RWPE1 (cell line): ENCODE data around the gene SCN8A.

Source experiments
- CTCF ChIA-PET: fragments of 350-600 bp; sonication (Branson Sonifier 250); formaldehyde crosslinking; extraction: SDS; loops from one replicate; lab custom pipeline; 2021; lab: Yijun Ruan, JAX
- POLR2A ChIA-PET: fragments of 400-600 bp; formaldehyde crosslinking; extraction: SDS; loops from one replicate; lab custom pipeline; 2020; ENCODE audit warnings: antibody characterized with exemption; ENCODE audit not compliant: low non-redundant PET; lab: Yijun Ruan, JAX
- DNase-seq: peaks from one replicate; pipeline ENCODE4 v3.0.0; 2012; ENCODE audit warnings: low spot score
- H3K27ac ChIP-seq: fragments of 450-650 bp; 2 replicates; pipeline ENCODE4 v1.5.1; 2017
- TF ChIP-seq, protein P1 (sequence below): fragments of 450-650 bp; conservative IDR thresholded peaks from 2 replicates; pipeline ENCODE4 v1.5.1; 2017; ENCODE audit warnings: low read depth, mild to moderate bottlenecking

SCN8A gene

DNA sequence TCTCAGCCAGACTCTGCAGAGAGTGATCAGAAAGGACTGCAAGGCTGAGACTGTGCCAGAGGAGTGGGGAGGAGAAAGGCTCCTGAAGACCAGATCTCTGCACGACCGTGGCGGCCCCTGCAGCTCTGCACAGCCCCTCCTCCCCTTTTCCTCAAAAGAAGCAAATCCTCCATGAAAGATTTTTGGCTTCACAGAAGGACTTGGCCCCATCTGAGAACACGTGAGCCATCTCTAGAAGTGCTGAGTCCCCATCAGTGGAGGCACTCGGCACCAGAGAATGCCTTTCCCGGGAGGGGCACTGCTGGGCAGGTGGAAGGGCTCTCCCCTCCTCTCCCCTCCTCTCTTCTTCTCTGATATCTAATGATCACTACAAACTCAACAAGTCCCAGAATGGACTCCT is 250.7 kb downstream of the SCN8A start:
- no peak for DNase-seq
- no peak overlapping the region for H3K27ac ChIP-seq
- ChIA-PET POLR2A (no interaction called here), CTCF (no interaction called here)
- TF ChIP-seq, protein P1, sequence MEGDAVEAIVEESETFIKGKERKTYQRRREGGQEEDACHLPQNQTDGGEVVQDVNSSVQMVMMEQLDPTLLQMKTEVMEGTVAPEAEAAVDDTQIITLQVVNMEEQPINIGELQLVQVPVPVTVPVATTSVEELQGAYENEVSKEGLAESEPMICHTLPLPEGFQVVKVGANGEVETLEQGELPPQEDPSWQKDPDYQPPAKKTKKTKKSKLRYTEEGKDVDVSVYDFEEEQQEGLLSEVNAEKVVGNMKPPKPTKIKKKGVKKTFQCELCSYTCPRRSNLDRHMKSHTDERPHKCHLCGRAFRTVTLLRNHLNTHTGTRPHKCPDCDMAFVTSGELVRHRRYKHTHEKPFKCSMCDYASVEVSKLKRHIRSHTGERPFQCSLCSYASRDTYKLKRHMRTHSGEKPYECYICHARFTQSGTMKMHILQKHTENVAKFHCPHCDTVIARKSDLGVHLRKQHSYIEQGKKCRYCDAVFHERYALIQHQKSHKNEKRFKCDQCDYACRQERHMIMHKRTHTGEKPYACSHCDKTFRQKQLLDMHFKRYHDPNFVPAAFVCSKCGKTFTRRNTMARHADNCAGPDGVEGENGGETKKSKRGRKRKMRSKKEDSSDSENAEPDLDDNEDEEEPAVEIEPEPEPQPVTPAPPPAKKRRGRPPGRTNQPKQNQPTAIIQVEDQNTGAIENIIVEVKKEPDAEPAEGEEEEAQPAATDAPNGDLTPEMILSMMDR: no peak

DNA sequence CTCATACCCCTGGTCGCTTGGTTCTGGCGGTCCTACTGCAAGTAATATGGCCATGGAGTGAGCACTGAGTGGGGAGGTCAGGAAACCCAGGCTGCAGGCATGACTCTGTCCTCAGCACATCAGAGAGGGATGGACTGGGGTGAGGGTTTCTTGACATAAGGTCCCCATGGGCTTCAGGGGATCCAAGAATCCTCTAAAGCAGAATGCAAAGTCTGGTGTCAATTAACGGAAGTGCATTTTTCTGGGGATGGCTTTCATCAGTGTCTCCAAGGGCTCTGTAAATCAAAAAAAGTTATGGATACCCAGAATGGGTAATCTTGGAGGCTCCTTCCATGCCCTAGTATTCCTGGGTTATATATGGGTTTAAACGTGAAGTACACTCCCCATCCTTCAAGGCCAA is 253.8 kb downstream of the SCN8A start:
- ChIA-PET CTCF (no interaction called here), POLR2A (no interaction called here)
- no peak overlapping the region for H3K27ac ChIP-seq
- TF ChIP-seq, protein P1: no peak
- DNase-seq: no peak

DNA sequence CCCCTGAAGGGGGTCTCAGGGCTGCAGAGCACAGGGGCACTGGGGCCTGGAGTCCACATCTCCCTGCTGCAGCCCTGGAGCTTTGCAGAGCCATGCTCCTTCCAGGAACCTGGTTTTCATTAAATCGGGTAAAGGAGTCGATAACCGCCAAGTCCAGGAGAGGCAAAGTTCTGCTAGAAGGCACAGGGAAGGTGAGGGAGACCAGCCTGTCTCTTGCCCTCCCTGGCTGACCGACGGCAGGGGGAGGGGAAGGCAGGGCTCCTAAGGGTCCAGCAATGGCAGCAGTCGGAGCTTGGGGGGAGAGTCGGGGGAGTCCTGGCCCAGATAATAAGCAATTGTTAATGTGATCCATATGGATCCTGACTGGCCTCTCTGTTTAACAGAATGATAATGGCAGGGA is 254.4 kb downstream of the SCN8A start:
- ChIA-PET POLR2A (no interaction called here), CTCF (no interaction called here)
- DNase-seq: no peak
- no peak overlapping the region for H3K27ac ChIP-seq
- TF ChIP-seq, protein P1: no peak

DNA sequence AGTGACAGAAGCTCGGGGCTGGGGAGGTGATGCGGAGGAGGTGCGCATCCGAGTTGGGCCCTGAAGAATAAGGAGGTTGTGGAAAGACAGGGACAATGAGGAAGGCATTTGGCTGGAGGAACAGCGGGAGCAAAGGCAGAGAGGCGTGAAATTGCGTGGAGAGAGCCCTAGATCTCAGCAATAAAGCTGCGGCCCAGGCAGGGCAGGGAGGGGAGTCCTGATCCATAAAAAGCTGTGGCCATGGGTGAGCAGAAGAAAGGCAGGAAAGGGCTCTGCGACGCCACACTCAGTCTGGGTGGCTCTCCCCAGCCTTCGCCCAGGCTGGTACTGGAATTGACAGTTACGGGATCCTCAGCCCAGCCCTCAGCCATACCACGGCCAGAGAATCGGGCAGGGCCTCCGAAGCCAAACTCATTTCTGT is 255.2 kb downstream of the SCN8A start:
- TF ChIP-seq, protein P1: no peak
- DNase-seq: no peak
- CTCF ChIA-PET: no interaction called here
- POLR2A ChIA-PET: no interaction called here
- no peak overlapping the region for H3K27ac ChIP-seq

DNA sequence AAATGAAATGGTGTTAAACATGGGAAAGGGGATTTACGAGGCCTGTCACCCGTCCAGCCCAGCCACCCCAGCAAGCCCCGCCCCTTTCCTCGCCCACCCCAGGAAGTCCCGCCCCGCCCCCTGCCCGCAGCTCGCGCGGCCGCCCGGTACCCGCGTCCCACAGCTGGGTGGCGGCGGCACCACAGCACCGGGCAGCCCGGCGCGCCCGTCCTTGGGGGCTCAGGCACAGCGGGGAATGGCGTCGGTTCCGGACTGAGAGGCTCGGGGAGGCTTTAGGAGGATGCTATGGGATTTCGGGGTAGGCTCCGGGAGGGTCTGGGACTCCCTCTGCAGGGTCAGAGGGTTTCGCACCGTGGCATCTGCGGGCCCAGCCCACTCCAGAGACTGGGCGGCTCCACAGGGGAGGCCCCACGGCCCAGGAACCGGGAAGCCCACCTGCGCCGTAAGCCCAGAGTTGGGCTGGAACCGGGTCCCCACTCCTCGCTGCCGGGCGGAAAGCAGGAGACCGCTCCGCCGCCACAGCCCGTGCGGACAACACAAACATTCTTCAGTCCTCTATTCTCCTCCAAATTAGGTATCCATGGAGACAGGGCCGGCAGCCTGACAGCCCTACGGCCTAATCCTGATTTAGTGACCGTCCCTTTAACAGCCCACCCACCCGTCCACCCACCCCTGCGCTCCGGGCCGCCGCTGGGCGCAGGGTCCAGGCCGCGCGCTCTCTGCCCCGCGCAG is 256.0 kb downstream of the SCN8A start:
- ChIA-PET POLR2A (no interaction called here), CTCF (no interaction called here)
- H3K27ac ChIP-seq: no peak overlapping the region
- no peak for DNase-seq
- TF ChIP-seq, protein P1: no peak

DNA sequence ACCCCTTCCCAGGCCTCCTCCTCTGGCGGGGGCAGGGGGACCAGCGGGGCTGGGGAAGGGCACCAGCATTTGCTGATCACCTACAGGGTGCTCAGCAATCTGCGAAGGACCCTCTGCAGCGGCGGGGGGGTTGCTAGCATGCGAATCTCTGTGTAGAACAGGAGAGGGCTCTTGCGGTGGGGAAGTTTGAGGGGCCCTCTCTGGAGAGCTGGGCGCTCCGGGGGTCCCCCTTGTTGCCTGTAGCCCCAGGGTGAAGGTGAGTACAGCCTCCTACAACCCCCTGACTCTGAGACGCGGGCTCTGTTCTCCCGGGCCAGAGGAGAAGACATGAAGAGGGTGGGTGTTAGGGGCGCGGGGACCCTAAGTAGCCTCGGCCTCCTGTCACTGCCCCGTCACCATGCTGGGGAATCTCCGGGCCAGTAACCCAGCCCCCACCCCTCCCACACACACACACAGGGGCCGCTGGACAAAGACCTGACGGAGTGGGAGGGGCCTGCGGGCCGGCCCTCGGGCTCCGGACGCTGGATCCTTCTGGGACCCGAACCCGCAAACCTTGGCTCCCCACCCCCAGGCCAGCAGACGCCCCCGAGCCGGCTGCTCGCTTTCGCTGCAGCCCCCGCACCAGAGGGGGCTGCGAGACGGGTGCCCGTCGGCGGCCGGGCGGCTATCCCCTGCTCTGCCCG is 256.8 kb downstream of the SCN8A start:
- DNase-seq: no peak
- TF ChIP-seq, protein P1: no peak
- ChIA-PET CTCF (no interaction called here), POLR2A (no interaction called here)
- no peak overlapping the region for H3K27ac ChIP-seq
